Measurements from ENCODE around the gene SPATA18. TPM values are rescaled to one million over a fixed set of nuclear protein-coding genes. Genes with fewer than 3 reads are reported as not detected.

SPATA18 gene
- total RNA-seq, 1 donor from 2014 or later, result 5.4 TPM

GRCh38 chr4:52019936-52020657, 31.0 kb upstream of the SPATA18 start, which contains the start of gene LRRC66:
Gene LRRC66, minus strand, starts transcription at chr4:52020363. Its CDS starts 2,750 bp downstream, at chr4:52017613.
- Mint-ChIP-seq H3K4me3 (no peak within 1 kb of the TSS), H3K36me3 (ENCODE audit: low read depth) (peaks cover 15% of the 10 kb centered on the region), H3K4me1 (no peaks in the 10 kb centered on the region), H3K9me3 (no peaks in the 10 kb centered on the region), H3K27ac (ENCODE audit: unreplicated experiment) (peak within 1 kb of the TSS; percentile 37), H3K27me3 (ENCODE audit: low read depth) (no peaks in the 10 kb centered on the region)
- DNase-seq (ENCODE audit: low read depth, low spot score), result no peak
- TF ChIP-seq CTCF (conservative IDR thresholded peaks at IDR 0.05), result no peak

- Mint-ChIP-seq H3K36me3 (ENCODE audit: low read depth) (peaks cover 30% of the 10 kb centered on the region), H3K27ac (ENCODE audit: unreplicated experiment) (no peak overlapping the region), H3K4me3 (no peak overlapping the region)
These were observed 22.1 kb upstream of the SPATA18 start for GRCh38 chr4:52028970-52029369.

GRCh38 chr4:52032005-52032404, 19.1 kb upstream of the SPATA18 start:
- Mint-ChIP-seq H3K27ac (ENCODE audit: unreplicated experiment) (peak overlapping the region; percentile 60), H3K4me1 (peaks cover 24% of the 10 kb centered on the region), H3K27me3 (ENCODE audit: low read depth) (no peaks in the 10 kb centered on the region), H3K9me3 (no peaks in the 10 kb centered on the region), H3K36me3 (ENCODE audit: low read depth) (peaks cover 23% of the 10 kb centered on the region), H3K4me3 (no peak overlapping the region)
- DNase-seq (ENCODE audit: low read depth, low spot score), result no peak
- no peak for TF ChIP-seq CTCF (conservative IDR thresholded peaks at IDR 0.05)

More at GRCh38 chr4:52028970-52029369, 22.1 kb upstream of the SPATA18 start:
- Mint-ChIP-seq H3K4me1 (no peaks in the 10 kb centered on the region), H3K27me3 (ENCODE audit: low read depth) (no peaks in the 10 kb centered on the region), H3K9me3 (no peaks in the 10 kb centered on the region)
- DNase-seq (ENCODE audit: low read depth, low spot score), result no peak
- no peak for TF ChIP-seq CTCF (conservative IDR thresholded peaks at IDR 0.05)

GRCh38 chr4:52035190-52035589, 15.9 kb upstream of the SPATA18 start:
- Mint-ChIP-seq H3K27me3 (ENCODE audit: low read depth) (no peaks in the 10 kb centered on the region), H3K9me3 (no peaks in the 10 kb centered on the region), H3K4me1 (peaks cover 36% of the 10 kb centered on the region), H3K27ac (ENCODE audit: unreplicated experiment) (no peak overlapping the region), H3K36me3 (ENCODE audit: low read depth) (peaks cover 12% of the 10 kb centered on the region), H3K4me3 (peak overlapping the region; percentile 47)
- TF ChIP-seq CTCF (conservative IDR thresholded peaks at IDR 0.05), result no peak
- DNase-seq (ENCODE audit: low read depth, low spot score), result no peak

- Mint-ChIP-seq H3K36me3 (ENCODE audit: low read depth) (peaks cover 3% of the 10 kb centered on the region), H3K4me1 (peaks cover 36% of the 10 kb centered on the region), H3K4me3 (peak overlapping the region; percentile 90), H3K9me3 (no peaks in the 10 kb centered on the region), H3K27ac (ENCODE audit: unreplicated experiment) (peak overlapping the region; percentile 57), H3K27me3 (ENCODE audit: low read depth) (peaks cover 8% of the 10 kb centered on the region)
- DNase-seq (ENCODE audit: low read depth, low spot score), result no peak
- TF ChIP-seq CTCF (conservative IDR thresholded peaks at IDR 0.05), result no peak
These were observed 14.1 kb upstream of the SPATA18 start for GRCh38 chr4:52036886-52037530.
